Measurements from ENCODE around the gene MROH2B. TPM values are rescaled to one million over a fixed set of nuclear protein-coding genes. Genes with fewer than 3 reads are reported as not detected.
"Not testable (repeated sequence)": the region's sequence is repeated elsewhere in the genome, so short reads cannot be mapped to it uniquely, and the experiment has no call there.

Gene MROH2B
- total RNA-seq, 2 donors from 2014 or later: 7.3 TPM; not detected in 1

DNA sequence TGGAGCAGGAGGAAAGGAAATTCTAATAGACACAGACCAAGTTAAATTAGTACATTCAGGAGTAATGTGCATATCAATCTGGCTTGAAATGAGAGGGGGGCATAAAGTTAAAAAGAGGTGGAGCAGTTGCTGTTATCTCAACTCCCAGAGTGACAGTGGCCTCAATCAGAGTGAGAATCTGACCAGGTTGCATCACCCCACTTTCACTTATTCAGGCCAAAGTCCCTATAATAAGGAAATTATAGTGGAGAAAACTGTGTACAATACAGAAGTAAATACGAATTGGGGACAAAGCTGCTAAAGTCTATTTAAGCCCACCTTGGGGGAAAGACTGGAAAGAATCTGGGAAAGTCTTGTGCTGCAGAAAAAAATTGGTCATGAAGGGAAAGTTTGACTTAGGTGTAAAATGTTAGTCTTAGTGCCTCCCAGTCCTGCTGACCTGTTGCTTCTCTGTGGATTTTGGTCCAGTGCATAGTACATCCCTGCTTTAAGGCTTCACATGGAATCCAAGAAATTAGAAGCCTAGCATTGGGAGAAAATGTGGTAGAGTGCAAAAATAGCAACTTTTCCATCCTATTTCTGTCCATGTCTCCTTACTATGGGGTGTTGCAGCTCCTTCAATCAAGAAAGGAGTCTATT is 27.9 kb downstream of the MROH2B start:
- 88% methylated on average over 1 of the region's 1 CpG for WGBS
- intact Hi-C loops (cut with DNase I): no loop called here
- no peak for TF ChIP-seq POLR2AphosphoS5 (IDR thresholded peaks at IDR 0.05)
- TF ChIP-seq, protein P1, sequence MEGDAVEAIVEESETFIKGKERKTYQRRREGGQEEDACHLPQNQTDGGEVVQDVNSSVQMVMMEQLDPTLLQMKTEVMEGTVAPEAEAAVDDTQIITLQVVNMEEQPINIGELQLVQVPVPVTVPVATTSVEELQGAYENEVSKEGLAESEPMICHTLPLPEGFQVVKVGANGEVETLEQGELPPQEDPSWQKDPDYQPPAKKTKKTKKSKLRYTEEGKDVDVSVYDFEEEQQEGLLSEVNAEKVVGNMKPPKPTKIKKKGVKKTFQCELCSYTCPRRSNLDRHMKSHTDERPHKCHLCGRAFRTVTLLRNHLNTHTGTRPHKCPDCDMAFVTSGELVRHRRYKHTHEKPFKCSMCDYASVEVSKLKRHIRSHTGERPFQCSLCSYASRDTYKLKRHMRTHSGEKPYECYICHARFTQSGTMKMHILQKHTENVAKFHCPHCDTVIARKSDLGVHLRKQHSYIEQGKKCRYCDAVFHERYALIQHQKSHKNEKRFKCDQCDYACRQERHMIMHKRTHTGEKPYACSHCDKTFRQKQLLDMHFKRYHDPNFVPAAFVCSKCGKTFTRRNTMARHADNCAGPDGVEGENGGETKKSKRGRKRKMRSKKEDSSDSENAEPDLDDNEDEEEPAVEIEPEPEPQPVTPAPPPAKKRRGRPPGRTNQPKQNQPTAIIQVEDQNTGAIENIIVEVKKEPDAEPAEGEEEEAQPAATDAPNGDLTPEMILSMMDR (IDR thresholded peaks at IDR 0.05): no peak
- TF ChIP-seq POLR2A (IDR thresholded peaks at IDR 0.05): no peak
- Histone ChIP-seq H3K4me3 (no peak overlapping the region), H3K4me1 (replicated peaks) (no peaks in the 10 kb centered on the region), H3K27me3 (replicated peaks; ENCODE audit: insufficient read depth) (no peaks in the 10 kb centered on the region), H3K36me3 (no peaks in the 10 kb centered on the region), H3K27ac (no peak overlapping the region), H3K9me3 (no peaks in the 10 kb centered on the region)
- DNase-seq (ENCODE audit: low spot score): no peak

DNA sequence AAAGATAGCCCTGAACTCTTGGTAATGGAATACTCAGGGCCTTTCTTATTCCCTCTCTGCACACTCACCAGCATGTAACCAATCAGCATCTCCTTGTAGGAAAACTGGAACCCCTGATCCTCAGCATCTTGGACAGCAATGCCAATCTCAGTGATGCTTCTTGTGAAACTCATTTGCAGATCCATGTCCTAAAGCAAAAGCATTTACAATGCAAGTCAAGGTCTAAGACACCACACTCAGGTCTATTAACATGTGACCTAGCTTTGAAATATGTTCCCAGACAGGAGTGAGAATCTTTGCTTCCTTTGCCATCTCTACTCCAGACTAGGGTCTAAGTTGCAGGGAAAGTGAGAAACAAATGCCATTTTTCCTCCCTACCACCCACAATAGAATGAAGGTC is 38.2 kb downstream of the MROH2B start:
- no peak for DNase-seq (ENCODE audit: low spot score)

DNA sequence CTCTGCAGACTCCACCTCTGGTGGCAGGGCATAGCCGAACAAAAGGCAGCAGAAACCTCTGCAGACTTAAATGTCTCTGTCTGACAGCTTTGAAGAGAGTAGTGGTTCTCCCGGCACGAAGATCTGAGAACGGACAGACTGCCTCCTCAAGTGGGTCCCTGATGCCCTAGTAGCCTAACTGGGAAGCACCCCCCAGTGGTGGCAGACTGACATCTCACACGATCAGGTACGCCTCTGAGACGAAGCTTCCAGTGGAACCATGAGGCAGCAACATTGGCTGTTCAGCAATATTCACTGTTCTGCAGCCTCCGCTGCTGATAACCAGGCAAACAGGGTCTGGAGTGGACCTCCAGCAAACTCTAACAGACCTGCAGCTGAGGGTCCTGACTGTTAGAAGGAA is 48.5 kb downstream of the MROH2B start:
- H3K27ac ChIP-seq; H3K27me3 ChIP-seq (replicated peaks; ENCODE audit: insufficient read depth); H3K4me1 ChIP-seq (replicated peaks); H3K4me3 ChIP-seq; DNase-seq (ENCODE audit: low spot score); H3K36me3 ChIP-seq; intact Hi-C loops (cut with DNase I); H3K9me3 ChIP-seq: not testable (repeated sequence)
- 93% methylated on average over 8 of the region's 8 CpGs for WGBS

More for the DNA sequence above, 38.2 kb downstream of the MROH2B start:
- H3K36me3 ChIP-seq: no peaks in the 10 kb centered on the region
- H3K9me3 ChIP-seq: no peaks in the 10 kb centered on the region
- H3K27me3 ChIP-seq (replicated peaks; ENCODE audit: insufficient read depth): no peaks in the 10 kb centered on the region
- no peaks in the 10 kb centered on the region for H3K4me1 ChIP-seq (replicated peaks)
- intact Hi-C loops (cut with DNase I): no loop called here
- H3K4me3 ChIP-seq: no peak overlapping the region
- H3K27ac ChIP-seq: no peak overlapping the region
- no peak for TF ChIP-seq POLR2A (IDR thresholded peaks at IDR 0.05)

DNA sequence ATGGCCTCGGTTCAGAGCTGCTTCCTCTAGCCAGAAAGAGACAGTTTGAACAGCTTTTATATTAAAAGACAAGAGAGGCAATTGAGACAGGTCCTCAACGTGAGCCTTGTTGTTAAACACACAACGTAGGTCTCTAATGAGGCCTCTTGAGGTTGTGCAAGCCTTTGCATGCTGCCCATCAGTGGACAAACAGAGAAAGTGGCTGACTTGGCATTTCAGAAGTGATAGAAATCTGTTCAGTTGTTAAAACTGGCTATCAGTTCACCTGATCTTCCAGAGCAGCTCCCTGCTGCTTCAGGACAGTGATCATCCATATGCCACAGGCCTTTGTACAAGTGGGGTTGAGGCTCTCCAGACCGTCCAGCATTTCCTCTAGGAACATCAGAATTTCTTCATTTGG is 58.8 kb downstream of the MROH2B start:
- WGBS: 32% methylated on average over 4 of the region's 4 CpGs
- Histone ChIP-seq H3K9me3 (no peaks in the 10 kb centered on the region), H3K4me1 (replicated peaks) (no peaks in the 10 kb centered on the region), H3K36me3 (no peaks in the 10 kb centered on the region), H3K27ac (no peak overlapping the region), H3K4me3 (no peak overlapping the region), H3K27me3 (replicated peaks; ENCODE audit: insufficient read depth) (no peaks in the 10 kb centered on the region)
- intact Hi-C loops (cut with DNase I): no loop called here
- TF ChIP-seq, protein P1 (IDR thresholded peaks at IDR 0.05): no peak
- no peak for TF ChIP-seq POLR2A (IDR thresholded peaks at IDR 0.05)
- DNase-seq (ENCODE audit: low spot score): no peak

DNA sequence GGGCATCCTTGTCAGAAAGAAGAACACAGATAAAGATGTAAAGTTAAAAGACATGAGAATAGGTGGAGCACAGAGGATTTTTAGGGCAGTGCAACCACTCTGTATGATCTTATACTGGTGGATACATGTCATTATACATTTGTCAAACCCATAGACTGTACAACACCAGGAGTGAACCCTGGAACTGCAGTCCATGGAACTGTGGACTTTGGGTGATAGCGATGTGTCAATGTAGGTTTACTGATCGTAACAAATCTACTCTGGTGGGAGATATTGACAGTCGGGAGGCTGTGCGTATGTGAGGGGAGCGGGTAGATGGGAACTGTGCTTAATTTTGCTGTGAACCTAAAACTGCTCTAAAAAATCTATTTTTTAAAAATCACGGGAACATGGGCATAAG is 60.6 kb downstream of the MROH2B start:
- no peak for DNase-seq (ENCODE audit: low spot score)
- TF ChIP-seq POLR2A (IDR thresholded peaks at IDR 0.05): no peak
- no peak for TF ChIP-seq POLR2AphosphoS5 (IDR thresholded peaks at IDR 0.05)
- TF ChIP-seq, protein P1 (IDR thresholded peaks at IDR 0.05): no peak
- Histone ChIP-seq H3K9me3 (no peaks in the 10 kb centered on the region), H3K27me3 (replicated peaks; ENCODE audit: insufficient read depth) (no peaks in the 10 kb centered on the region), H3K36me3 (no peaks in the 10 kb centered on the region), H3K27ac (no peak overlapping the region), H3K4me1 (replicated peaks) (no peaks in the 10 kb centered on the region), H3K4me3 (no peak overlapping the region)
- intact Hi-C loops (cut with DNase I): no loop called here
- 98% methylated on average over 6 of the region's 6 CpGs for WGBS

DNA sequence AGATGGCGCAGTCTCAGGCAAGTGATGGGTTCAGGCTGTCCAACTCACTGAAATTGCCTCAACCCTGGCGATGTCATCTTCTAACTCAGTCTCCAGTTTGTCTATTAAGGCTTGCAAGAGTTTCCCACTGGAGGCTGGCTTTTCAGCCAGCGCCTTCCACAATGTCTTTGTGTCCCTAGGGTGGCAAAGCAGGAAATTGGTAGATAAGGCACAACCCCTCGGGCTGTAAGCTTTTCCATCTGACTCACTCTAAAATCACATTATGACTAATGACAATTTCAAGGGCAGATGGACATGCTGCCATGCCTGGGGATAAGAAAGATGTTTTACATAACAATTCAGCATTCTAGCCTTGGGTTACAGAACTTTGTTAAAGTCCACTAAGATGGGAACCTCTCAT is 61.9 kb downstream of the MROH2B start:
- intact Hi-C loops (cut with DNase I): no loop called here
- no peaks in the 10 kb centered on the region for H3K27me3 ChIP-seq (replicated peaks; ENCODE audit: insufficient read depth)
- DNase-seq (ENCODE audit: low spot score): no peak
- no peaks in the 10 kb centered on the region for H3K36me3 ChIP-seq
- 89% methylated on average over 4 of the region's 4 CpGs for WGBS
- no peaks in the 10 kb centered on the region for H3K4me1 ChIP-seq (replicated peaks)
- no peak overlapping the region for H3K4me3 ChIP-seq
- TF ChIP-seq, protein P1 (IDR thresholded peaks at IDR 0.05): no peak
- TF ChIP-seq POLR2AphosphoS5 (IDR thresholded peaks at IDR 0.05): no peak
- H3K9me3 ChIP-seq: no peaks in the 10 kb centered on the region
- no peak overlapping the region for H3K27ac ChIP-seq

Measured in prostate gland (tissue), 2 donors.